ENCODE data around the gene CTNNB1.

CTNNB1 gene

GRCh38 chr3:41184394-41184793, 14.9 kb upstream of the CTNNB1 start:
- H3K4me3 ChIP-seq (ENCODE audit: low read depth, low read length), result no peak overlapping the region

GRCh38 chr3:41186297-41186696, 13.0 kb upstream of the CTNNB1 start:
- DNase-seq (ENCODE audit: low read depth), result no peak
- no peak overlapping the region for H3K4me3 ChIP-seq (ENCODE audit: low read depth, low read length)
- TF ChIP-seq CTCF (IDR thresholded peaks at IDR 0.05; ENCODE audit: low read depth, low read length) (no peak), MYC (IDR thresholded peaks at IDR 0.05; ENCODE audit: low read depth, low read length) (no peak), MAX (IDR thresholded peaks at IDR 0.05; ENCODE audit: low read depth, low read length) (no peak), POLR2A (IDR thresholded peaks at IDR 0.05; ENCODE audit: extremely low read depth, insufficient read length) (no peak)

More at GRCh38 chr3:41184394-41184793, 14.9 kb upstream of the CTNNB1 start:
- TF ChIP-seq MAX (IDR thresholded peaks at IDR 0.05; ENCODE audit: low read depth, low read length), result no peak
- TF ChIP-seq CTCF (IDR thresholded peaks at IDR 0.05; ENCODE audit: low read depth, low read length), result no peak
- no peak for TF ChIP-seq POLR2A (IDR thresholded peaks at IDR 0.05; ENCODE audit: extremely low read depth, insufficient read length)
- TF ChIP-seq MYC (IDR thresholded peaks at IDR 0.05; ENCODE audit: low read depth, low read length), result no peak
- no peak for DNase-seq (ENCODE audit: low read depth)

- no peak overlapping the region for H3K4me3 ChIP-seq (ENCODE audit: low read depth, low read length)
- no peak for DNase-seq (ENCODE audit: low read depth)
- TF ChIP-seq CTCF (IDR thresholded peaks at IDR 0.05; ENCODE audit: low read depth, low read length), result no peak
- no peak for TF ChIP-seq MAX (IDR thresholded peaks at IDR 0.05; ENCODE audit: low read depth, low read length)
- TF ChIP-seq POLR2A (IDR thresholded peaks at IDR 0.05; ENCODE audit: extremely low read depth, insufficient read length), result no peak
- TF ChIP-seq MYC (IDR thresholded peaks at IDR 0.05; ENCODE audit: low read depth, low read length), result no peak
These were observed 11.0 kb upstream of the CTNNB1 start for GRCh38 chr3:41188306-41188705.

- no peak for TF ChIP-seq POLR2A (IDR thresholded peaks at IDR 0.05; ENCODE audit: extremely low read depth, insufficient read length)
- H3K4me3 ChIP-seq (ENCODE audit: low read depth, low read length), result no peak overlapping the region
- DNase-seq (ENCODE audit: low read depth), result no peak
These were observed 8.6 kb upstream of the CTNNB1 start for GRCh38 chr3:41190509-41191284.

GRCh38 chr3:41192885-41193284, 6.4 kb upstream of the CTNNB1 start:
- no peak for DNase-seq (ENCODE audit: low read depth)
- no peak overlapping the region for H3K4me3 ChIP-seq (ENCODE audit: low read depth, low read length)
- TF ChIP-seq POLR2A (IDR thresholded peaks at IDR 0.05; ENCODE audit: extremely low read depth, insufficient read length), result no peak
- no peak for TF ChIP-seq MAX (IDR thresholded peaks at IDR 0.05; ENCODE audit: low read depth, low read length)
- no peak for TF ChIP-seq CTCF (IDR thresholded peaks at IDR 0.05; ENCODE audit: low read depth, low read length)
- no peak for TF ChIP-seq MYC (IDR thresholded peaks at IDR 0.05; ENCODE audit: low read depth, low read length)

- DNase-seq (ENCODE audit: low read depth), result no peak
- H3K4me3 ChIP-seq (ENCODE audit: low read depth, low read length), result no peak overlapping the region
- no peak for TF ChIP-seq POLR2A (IDR thresholded peaks at IDR 0.05; ENCODE audit: extremely low read depth, insufficient read length)
- no peak for TF ChIP-seq MYC (IDR thresholded peaks at IDR 0.05; ENCODE audit: low read depth, low read length)
- no peak for TF ChIP-seq CTCF (IDR thresholded peaks at IDR 0.05; ENCODE audit: low read depth, low read length)
- TF ChIP-seq MAX (IDR thresholded peaks at IDR 0.05; ENCODE audit: low read depth, low read length), result no peak
These were observed 5.3 kb upstream of the CTNNB1 start for GRCh38 chr3:41193794-41194539.
